ENCODE data around the gene IL21R. TPM values are rescaled to one million over a fixed set of nuclear protein-coding genes. Genes with fewer than 3 reads are reported as not detected.

Gene IL21R
- total and polyA plus RNA-seq, 9 of the 15 experiments (the other 6 are each of a cell fraction or from before 2014, with no cell fraction given): 0.04 to 0.34 (median 0.18) TPM; not detected in 1

- no peaks in the 10 kb centered on the region for H3K79me2 ChIP-seq (ENCODE audit: control insufficient read depth, insufficient read depth, low read length)
- no peak for FAIRE-seq
- peaks cover 0 to 6% of the 10 kb centered on the region in 2 experiments; a peak in 2 of 5 replicates for H3K27me3 ChIP-seq (ENCODE audit: control insufficient read depth in 2 of 2, insufficient read depth in 2 of 2, low read length in 2 of 2)
- intact Hi-C loops (cut with micrococcal nuclease): no loop called here
- H3K9me3 ChIP-seq (replicated peaks; ENCODE audit: control insufficient read depth, insufficient read depth, low read depth, low read length): no peaks in the 10 kb centered on the region
- no peaks in the 10 kb centered on the region for H4K20me1 ChIP-seq (replicated peaks; ENCODE audit: control insufficient read depth, insufficient read depth, low read length)
- 20% methylated on average over 4 of the region's 4 CpGs for whole genome bisulfite sequencing (ENCODE audit: insufficient coverage, low coverage, missing lambda C conversion rate)
- H3K36me3 ChIP-seq (ENCODE audit: control insufficient read depth, insufficient read depth, low read length): no peaks in the 10 kb centered on the region
- DNase-seq (ENCODE audit: extremely low read depth in 1 of 4, low spot score in 3 of 4): no peak
- H3K4me3 ChIP-seq: no peak overlapping the region
- H3K9me1 ChIP-seq (ENCODE audit: control insufficient read depth, insufficient read depth, low read length): no peaks in the 10 kb centered on the region
- no peak overlapping the region for H3K27ac ChIP-seq (ENCODE audit: extremely low read depth, low read depth, low read length)
- ATAC-seq: no peak
- ChIA-PET POLR2A (interaction anchor here (1.8 kb wide), 1 partner anchor 10 kb away, joined by 7 read pairs; no protein-coding TSS in a partner anchor), CTCF (ENCODE audit: low intra/inter-chr PET ratio) (no interaction called here)
- in situ Hi-C loops (cut with MboI): no loop called here
- no peak overlapping the region for H3K9ac ChIP-seq (ENCODE audit: insufficient read depth in 1 of 2, low read depth in 2 of 2, low read length in 2 of 2)
- no TSS peak for BruUV-seq (replicated peaks)
- peaks cover 5 to 12% of the 10 kb centered on the region in 2 experiments for H3K4me1 ChIP-seq (replicated peaks in 1 of 2; ENCODE audit: control insufficient read depth in 2 of 2, insufficient read depth in 2 of 2, low read length in 2 of 2)
- H2AFZ ChIP-seq (ENCODE audit: low read depth, low read length): no peak overlapping the region
- no peak overlapping the region for H3K4me2 ChIP-seq (ENCODE audit: insufficient read depth, low read length)
- no peak for TF ChIP-seq ZFP91 (CRISPR knock-in tag; IDR thresholded peaks at IDR 0.05)
- TF ChIP-seq ZSCAN32 (CRISPR knock-in tag; IDR thresholded peaks at IDR 0.05): no peak
- no peak for TF ChIP-seq BACH1 (tag; IDR thresholded peaks at IDR 0.05)
- no peak for TF ChIP-seq ZNF12 (CRISPR knock-in tag; IDR thresholded peaks at IDR 0.05)
- TF ChIP-seq ZNF197 (CRISPR knock-in tag; IDR thresholded peaks at IDR 0.05; ENCODE audit: low read depth): no peak
- peak in 1 of 3 experiments; percentile 4; a peak in 1 of 6 replicates for TF ChIP-seq CTCF (IDR thresholded peaks at IDR 0.05 in 2 of 3, conservative IDR thresholded peaks at IDR 0.05 in 1 of 3; ENCODE audit: insufficient read depth in 2 of 3, low read depth in 1 of 3, low read length in 3 of 3)
- no peak for TF ChIP-seq HMG20A (CRISPR knock-in tag; conservative IDR thresholded peaks at IDR 0.05)
- TF ChIP-seq GTF2B (IDR thresholded peaks at IDR 0.05; ENCODE audit: extremely low read depth, insufficient read length): no peak
- TF ChIP-seq MYBL2 (IDR thresholded peaks at IDR 0.05; ENCODE audit: low read depth): no peak
- no peak for TF ChIP-seq MYBL2 (CRISPR knock-in tag; IDR thresholded peaks at IDR 0.05; ENCODE audit: borderline replicate concordance)
- no peak for TF ChIP-seq TARDBP (IDR thresholded peaks at IDR 0.05)
- TF ChIP-seq MXI1 (IDR thresholded peaks at IDR 0.05; ENCODE audit: low read depth, low read length): no peak
- TF ChIP-seq RBM25 (IDR thresholded peaks at IDR 0.05; ENCODE audit: low read depth, low read length, severe bottlenecking): peak; percentile 53
- TF ChIP-seq ZNF75A (CRISPR knock-in tag; IDR thresholded peaks at IDR 0.05): no peak
- TF ChIP-seq CREB5 (CRISPR knock-in tag; IDR thresholded peaks at IDR 0.05): no peak
- no peak for TF ChIP-seq ZNF766 (CRISPR knock-in tag; conservative IDR thresholded peaks at IDR 0.05)
- TF ChIP-seq MTA1 (IDR thresholded peaks at IDR 0.05; ENCODE audit: borderline replicate concordance): no peak
- TF ChIP-seq MAFF (IDR thresholded peaks at IDR 0.05; ENCODE audit: low read length): no peak
Observed at GRCh38 chr16:27428026-27428785, 26.2 kb downstream of the IL21R start.
